Neural cell (in vitro differentiated cells): ENCODE results near the gene RTN4RL1. TPM values are rescaled to one million over a fixed set of nuclear protein-coding genes. Genes with fewer than 3 reads are reported as not detected.

Source experiments
- H2AFZ ChIP-seq: fragments of 200-600, 300-800 bp; sonication (generic), shearing (Covaris generic); 2 replicates; pipeline ENCODE4 v1.6.0; 2014; ENCODE audit warnings: low read depth, mild to moderate bottlenecking, antibody characterized with exemption, low read length, moderate library complexity
- H3F3A ChIP-seq: fragments of 200-600 bp; shearing (Covaris generic); 2 replicates; pipeline ENCODE4 v1.6.1; 2016; ENCODE audit warnings: mild to moderate bottlenecking, moderate library complexity, mixed read lengths, antibody characterized with exemption, low read length; ENCODE audit not compliant: insufficient read depth, poor library complexity, severe bottlenecking
- H3K27ac ChIP-seq: fragments of 200-600, 300-800 bp; sonication (generic), shearing (Covaris generic); 2 replicates; pipeline ENCODE4 v1.5.1; 2014; ENCODE audit warnings: mild to moderate bottlenecking, low read length, moderate library complexity
- H3K27me3 ChIP-seq: fragments of 300-800, 200-600 bp; sonication (generic), shearing (Covaris generic); 2 replicates; pipeline ENCODE4 v1.6.0; 2014; ENCODE audit warnings: mild to moderate bottlenecking, low read depth, low read length, moderate library complexity; ENCODE audit not compliant: insufficient read depth
- H3K36me3 ChIP-seq: fragments of 300-800, 200-600 bp; sonication (generic), shearing (Covaris generic); 2 replicates; pipeline ENCODE4 v1.5.1; 2014; ENCODE audit warnings: mild to moderate bottlenecking, antibody characterized with exemption, low read length, moderate library complexity; ENCODE audit not compliant: insufficient read depth
- H3K4me2 ChIP-seq: fragments of 300-800, 200-600 bp; sonication (generic), shearing (Covaris generic); 2 replicates; pipeline ENCODE4 v1.6.0; 2014; ENCODE audit warnings: mild to moderate bottlenecking, low read length
- H3K4me3 ChIP-seq: fragments of 300-800, 200-600 bp; sonication (generic), shearing (Covaris generic); 2 replicates; pipeline ENCODE4 v1.5.1; 2014; ENCODE audit warnings: mild to moderate bottlenecking, low read length, moderate library complexity
- H3K79me2 ChIP-seq: fragments of 200-600 bp; shearing (Covaris generic); replicated peaks from 2 replicates; pipeline ENCODE4 v1.6.0; 2014; ENCODE audit warnings: mild to moderate bottlenecking, low read length, moderate library complexity; ENCODE audit not compliant: insufficient read depth
- H3K9ac ChIP-seq: fragments of 300-800, 200-600 bp; sonication (generic), shearing (Covaris generic); 2 replicates; pipeline ENCODE4 v1.6.1; 2016; ENCODE audit warnings: mild to moderate bottlenecking, low read length, mixed read lengths
- H3K9me2 ChIP-seq: fragments of 200-600 bp; shearing (Covaris generic); 2 replicates; pipeline ENCODE4 v1.6.1; 2016; ENCODE audit warnings: mild to moderate bottlenecking, low read length, mixed read lengths; ENCODE audit not compliant: insufficient read depth
- H3K9me3 ChIP-seq: fragments of 200-600, 300-800 bp; sonication (generic), shearing (Covaris generic); 2 replicates; pipeline ENCODE4 v1.6.1; 2016; ENCODE audit warnings: mild to moderate bottlenecking, mixed run types, low read length, moderate library complexity, mixed read lengths
- H4K20me1 ChIP-seq: fragments of 200-600 bp; shearing (Covaris generic); 2 replicates; pipeline ENCODE4 v1.6.1; 2016; ENCODE audit warnings: mild to moderate bottlenecking, mixed run types; ENCODE audit not compliant: insufficient read depth
- EP300 ChIP-seq: fragments of 450-650 bp; conservative IDR thresholded peaks from 2 replicates; pipeline ENCODE4 v1.6.1; 2014; ENCODE audit warnings: antibody characterized with exemption, mild to moderate bottlenecking, moderate library complexity; ENCODE audit not compliant: poor library complexity, severe bottlenecking
- EZH2 ChIP-seq: fragments of 200-600, 300-800 bp; shearing (Covaris generic), sonication (generic); IDR thresholded peaks from 2 replicates; pipeline ENCODE4 v1.6.1; 2014; ENCODE audit warnings: antibody characterized with exemption, low read length, borderline replicate concordance, mild to moderate bottlenecking; ENCODE audit not compliant: insufficient read depth, poor library complexity, severe bottlenecking
- MXI1 ChIP-seq: fragments of 450-650 bp; conservative IDR thresholded peaks from 2 replicates; pipeline ENCODE4 v1.6.1; 2014; ENCODE audit warnings: antibody characterized with exemption, mild to moderate bottlenecking; ENCODE audit not compliant: poor library complexity, severe bottlenecking
- POLR2AphosphoS5 ChIP-seq: IDR thresholded peaks from 2 replicates; pipeline ENCODE4 v1.6.1; 2012
- RAD21 ChIP-seq: fragments of 450-650 bp; conservative IDR thresholded peaks from 2 replicates; pipeline ENCODE4 v1.6.1; 2014; ENCODE audit warnings: antibody characterized with exemption, mild to moderate bottlenecking, moderate library complexity
- REST ChIP-seq: IDR thresholded peaks from 2 replicates; pipeline ENCODE4 v1.6.1; 2012; ENCODE audit warnings: borderline replicate concordance
- SMC3 ChIP-seq: fragments of 450-650 bp; conservative IDR thresholded peaks from 2 replicates; pipeline ENCODE4 v1.6.1; 2014; ENCODE audit warnings: antibody characterized with exemption, mild to moderate bottlenecking, moderate library complexity; ENCODE audit not compliant: poor library complexity
- TAF1 ChIP-seq: IDR thresholded peaks from 2 replicates; pipeline ENCODE4 v1.6.1; 2012; ENCODE audit warnings: low read depth
- polyA plus RNA-seq: library from polyadenylated mRNA; depleted of rRNA; stranded (reverse); fragments of >200 nt; gene quantifications from 2 replicates; pipeline ENCODE4 v1.2.3, GENCODE V29; 2014
- TF ChIP-seq, protein P1 (sequence below): fragments of 450-650 bp; IDR thresholded peaks from 2 replicates; pipeline ENCODE4 v1.5.1; 2014; ENCODE audit warnings: antibody characterized with exemption, mild to moderate bottlenecking, moderate library complexity; ENCODE audit not compliant: poor library complexity, severe bottlenecking

RTN4RL1 gene
- polyA plus RNA-seq, 1 donor from 2014 or later: 8.1 TPM

DNA sequence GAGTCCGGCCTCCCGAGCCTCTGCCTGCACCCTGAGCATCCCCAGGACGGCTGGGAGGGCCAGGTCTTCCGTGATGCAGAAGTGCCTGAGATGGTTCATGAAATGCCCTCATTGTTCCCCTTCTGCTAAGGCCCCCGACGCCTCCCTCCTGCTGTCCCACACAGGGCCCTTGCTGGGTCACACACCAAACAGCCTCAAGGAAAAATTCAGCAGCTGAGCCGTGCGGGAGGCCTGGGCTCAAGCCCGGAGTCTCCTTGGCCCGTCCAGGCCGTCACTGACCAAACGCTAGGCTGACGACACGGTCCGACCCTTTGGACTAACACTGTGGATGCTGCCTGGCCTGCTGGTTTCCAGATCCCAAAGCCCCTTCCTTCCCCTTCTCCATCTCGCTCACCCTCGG lies 90.2 kb downstream of the RTN4RL1 start:
- H2AFZ ChIP-seq: no peak overlapping the region
- H3K79me2 ChIP-seq: no peaks in the 10 kb centered on the region
- H3F3A ChIP-seq: no peaks in the 10 kb centered on the region
- no peak overlapping the region for H3K4me2 ChIP-seq
- H3K27ac ChIP-seq: peak overlapping the region; percentile 82
- H3K9me3 ChIP-seq: no peaks in the 10 kb centered on the region
- no peaks in the 10 kb centered on the region for H3K9me2 ChIP-seq
- H3K9ac ChIP-seq: peak overlapping the region; percentile 53
- H3K27me3 ChIP-seq: no peaks in the 10 kb centered on the region
- H3K36me3 ChIP-seq: no peaks in the 10 kb centered on the region
- H3K4me3 ChIP-seq: peak overlapping the region; percentile 5
- no peaks in the 10 kb centered on the region for H4K20me1 ChIP-seq
- TF ChIP-seq, protein P1, sequence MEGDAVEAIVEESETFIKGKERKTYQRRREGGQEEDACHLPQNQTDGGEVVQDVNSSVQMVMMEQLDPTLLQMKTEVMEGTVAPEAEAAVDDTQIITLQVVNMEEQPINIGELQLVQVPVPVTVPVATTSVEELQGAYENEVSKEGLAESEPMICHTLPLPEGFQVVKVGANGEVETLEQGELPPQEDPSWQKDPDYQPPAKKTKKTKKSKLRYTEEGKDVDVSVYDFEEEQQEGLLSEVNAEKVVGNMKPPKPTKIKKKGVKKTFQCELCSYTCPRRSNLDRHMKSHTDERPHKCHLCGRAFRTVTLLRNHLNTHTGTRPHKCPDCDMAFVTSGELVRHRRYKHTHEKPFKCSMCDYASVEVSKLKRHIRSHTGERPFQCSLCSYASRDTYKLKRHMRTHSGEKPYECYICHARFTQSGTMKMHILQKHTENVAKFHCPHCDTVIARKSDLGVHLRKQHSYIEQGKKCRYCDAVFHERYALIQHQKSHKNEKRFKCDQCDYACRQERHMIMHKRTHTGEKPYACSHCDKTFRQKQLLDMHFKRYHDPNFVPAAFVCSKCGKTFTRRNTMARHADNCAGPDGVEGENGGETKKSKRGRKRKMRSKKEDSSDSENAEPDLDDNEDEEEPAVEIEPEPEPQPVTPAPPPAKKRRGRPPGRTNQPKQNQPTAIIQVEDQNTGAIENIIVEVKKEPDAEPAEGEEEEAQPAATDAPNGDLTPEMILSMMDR: no peak
- no peak for TF ChIP-seq TAF1
- no peak for TF ChIP-seq RAD21
- TF ChIP-seq REST: no peak
- TF ChIP-seq EZH2: no peak
- no peak for TF ChIP-seq POLR2AphosphoS5
- TF ChIP-seq MXI1: no peak
- no peak for TF ChIP-seq SMC3
- TF ChIP-seq EP300: no peak

DNA sequence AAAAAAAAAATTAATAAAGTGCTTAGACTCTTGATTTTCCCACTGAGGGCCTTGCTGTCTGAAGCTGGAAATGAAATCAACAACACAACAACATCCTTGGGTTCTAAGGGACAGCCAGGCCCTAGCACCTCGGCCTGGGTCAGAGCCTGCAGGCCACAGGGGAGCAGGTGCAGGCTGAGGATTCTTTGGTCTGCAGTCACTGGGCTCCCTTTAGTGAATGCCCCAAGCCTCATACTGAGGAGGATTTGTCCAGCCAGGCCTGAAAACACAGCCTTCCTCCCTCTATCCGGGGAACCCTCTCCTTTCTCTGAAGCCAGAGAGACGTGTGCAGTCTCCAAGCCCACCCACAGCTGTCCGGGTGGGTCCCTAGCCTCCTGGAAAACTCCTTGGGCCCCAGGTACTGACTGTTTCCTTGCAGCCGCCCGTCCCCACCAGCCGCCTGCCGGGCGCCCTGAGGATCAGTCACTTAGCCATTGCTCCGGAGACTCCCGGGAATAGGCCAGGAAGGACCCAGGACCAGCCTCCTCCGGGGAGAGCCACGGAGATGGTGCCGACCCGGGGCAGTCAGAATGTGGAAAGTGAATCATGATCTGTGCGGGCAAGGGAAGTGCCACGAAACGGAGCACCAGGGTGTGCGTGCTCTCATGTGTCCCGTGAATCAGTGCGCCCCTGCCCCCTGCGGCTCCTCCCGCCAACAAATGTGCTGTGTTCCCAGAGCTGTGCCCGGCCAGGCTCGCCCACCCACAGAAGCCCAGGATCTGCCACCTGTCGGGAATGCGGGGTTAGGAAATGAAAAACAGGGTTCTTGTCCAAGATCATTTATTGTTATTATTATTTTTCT lies 91.0 kb downstream of the RTN4RL1 start:
- Histone ChIP-seq H3K27me3 (no peaks in the 10 kb centered on the region), H3K4me3 (peak overlapping the region; percentile 41), H3K9me2 (no peaks in the 10 kb centered on the region), H3K9me3 (no peaks in the 10 kb centered on the region), H3K36me3 (no peaks in the 10 kb centered on the region), H3K27ac (peak overlapping the region; percentile 82), H2AFZ (no peak overlapping the region), H3K4me2 (no peak overlapping the region), H3F3A (no peaks in the 10 kb centered on the region), H3K79me2 (no peaks in the 10 kb centered on the region), H4K20me1 (no peaks in the 10 kb centered on the region), H3K9ac (peak overlapping the region; percentile 53)
- TF ChIP-seq TAF1: no peak
- TF ChIP-seq EP300: no peak
- no peak for TF ChIP-seq EZH2
- TF ChIP-seq SMC3: no peak
- no peak for TF ChIP-seq MXI1
- no peak for TF ChIP-seq RAD21
- no peak for TF ChIP-seq REST
- TF ChIP-seq, protein P1: no peak
- no peak for TF ChIP-seq POLR2AphosphoS5
